Measurements from ENCODE around the gene INTS3.

DNA sequence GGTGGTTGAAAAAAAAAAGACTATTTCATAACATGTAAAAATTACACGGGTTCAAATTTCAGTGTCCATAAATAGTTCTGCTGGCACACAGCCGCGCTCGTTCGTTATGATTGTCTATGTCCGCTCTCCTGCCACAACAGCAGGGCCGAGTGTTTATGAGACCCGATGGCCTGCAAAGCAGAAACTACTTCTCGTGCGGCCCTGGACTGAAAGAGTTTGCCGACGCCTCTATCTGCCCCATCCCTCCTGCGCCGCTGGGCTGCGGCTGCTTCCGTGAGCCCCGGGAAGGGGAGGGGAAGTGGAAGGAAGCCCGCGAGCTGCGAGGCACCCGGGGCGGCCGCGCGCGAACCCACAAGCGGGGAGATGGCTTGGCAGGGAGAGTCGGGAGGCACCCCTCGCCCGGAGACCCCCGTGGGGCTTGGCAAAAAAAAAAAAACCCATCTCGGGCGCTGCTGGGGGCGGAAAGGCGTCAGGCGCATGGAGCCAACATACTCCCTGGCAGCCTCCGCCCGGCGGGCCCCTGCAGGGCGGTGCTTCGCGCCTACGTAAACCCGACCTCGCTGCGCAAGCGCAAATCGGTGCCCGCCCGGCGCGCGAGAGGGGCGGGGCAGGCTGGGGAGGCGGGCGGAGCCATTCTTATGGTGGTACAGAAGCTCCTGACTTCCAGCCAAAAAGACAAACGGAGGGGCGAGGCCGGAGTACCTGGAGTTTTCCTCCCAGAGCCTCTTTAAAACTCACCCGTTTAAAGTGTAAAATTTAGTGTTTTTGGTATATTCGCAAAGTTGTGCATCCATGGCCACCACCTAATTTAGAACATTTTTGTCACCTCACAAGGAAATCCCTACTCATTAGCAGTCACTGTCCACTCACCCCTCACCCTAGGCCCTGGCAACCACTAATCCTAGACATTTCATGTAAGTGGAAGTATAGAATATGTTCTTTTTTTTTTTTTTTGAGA, 55.7 kb downstream of the INTS3 start:
- TF ChIP-seq POLR2A (IDR thresholded peaks at IDR 0.05; ENCODE audit: low read length) (peak; percentile 98), GATA1 (IDR thresholded peaks at IDR 0.05; ENCODE audit: low read depth, low read length) (no peak)
